Measurements from ENCODE around the gene LRRC2. TPM values are rescaled to one million over a fixed set of nuclear protein-coding genes. Genes with fewer than 3 reads are reported as not detected.

Gene LRRC2
- total RNA-seq, 1 donor from 2014 or later = not detected

DNA sequence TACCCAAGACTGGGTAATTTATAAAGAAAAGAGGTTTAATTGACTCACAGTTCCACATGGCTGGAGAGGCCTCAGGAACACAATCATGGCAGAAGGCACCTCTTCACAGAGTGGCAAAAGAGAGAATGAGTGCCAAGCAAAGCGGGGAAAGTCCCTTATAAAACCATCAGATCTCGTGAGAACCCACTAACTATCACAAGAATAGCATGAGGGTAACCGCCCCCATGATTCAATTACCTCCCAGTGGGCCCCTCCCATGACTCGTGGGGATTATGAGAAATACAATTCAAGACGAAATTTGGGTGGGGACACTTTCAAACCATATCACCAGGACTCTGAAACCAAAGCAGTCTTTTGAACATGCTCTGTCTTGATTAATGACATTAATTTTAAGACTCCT is 61.3 kb downstream of the LRRC2 start:
- no peak for DNase-seq (ENCODE audit: low spot score)
- Histone ChIP-seq H3K4me1 (no peaks in the 10 kb centered on the region), H3K36me3 (no peaks in the 10 kb centered on the region), H3K4me3 (no peak overlapping the region), H3F3A (ENCODE audit: low read depth) (no peaks in the 10 kb centered on the region), H2AFZ (replicated peaks) (no peak overlapping the region), H3K27ac (no peak overlapping the region), H3K4me2 (no peak overlapping the region), H3K9me3 (ENCODE audit: low read depth) (no peaks in the 10 kb centered on the region), H4K20me1 (ENCODE audit: low read depth) (no peaks in the 10 kb centered on the region), H3K79me2 (ENCODE audit: low read depth) (no peaks in the 10 kb centered on the region), H3K9ac (no peak overlapping the region), H3K27me3 (no peaks in the 10 kb centered on the region)
- Mint-ChIP-seq H3K27me3 (ENCODE audit: insufficient read depth, low read depth) (peaks cover 3% of the 10 kb centered on the region), H3K9me3 (no peaks in the 10 kb centered on the region), H3K27ac (no peak overlapping the region), H3K4me1 (no peaks in the 10 kb centered on the region), H3K36me3 (no peaks in the 10 kb centered on the region), H3K4me3 (no peak overlapping the region)
- TF ChIP-seq EZH2 (IDR thresholded peaks at IDR 0.05) = no peak
- no peak for TF ChIP-seq EZH2phosphoT487 (IDR thresholded peaks at IDR 0.05)
- TF ChIP-seq, protein P1, sequence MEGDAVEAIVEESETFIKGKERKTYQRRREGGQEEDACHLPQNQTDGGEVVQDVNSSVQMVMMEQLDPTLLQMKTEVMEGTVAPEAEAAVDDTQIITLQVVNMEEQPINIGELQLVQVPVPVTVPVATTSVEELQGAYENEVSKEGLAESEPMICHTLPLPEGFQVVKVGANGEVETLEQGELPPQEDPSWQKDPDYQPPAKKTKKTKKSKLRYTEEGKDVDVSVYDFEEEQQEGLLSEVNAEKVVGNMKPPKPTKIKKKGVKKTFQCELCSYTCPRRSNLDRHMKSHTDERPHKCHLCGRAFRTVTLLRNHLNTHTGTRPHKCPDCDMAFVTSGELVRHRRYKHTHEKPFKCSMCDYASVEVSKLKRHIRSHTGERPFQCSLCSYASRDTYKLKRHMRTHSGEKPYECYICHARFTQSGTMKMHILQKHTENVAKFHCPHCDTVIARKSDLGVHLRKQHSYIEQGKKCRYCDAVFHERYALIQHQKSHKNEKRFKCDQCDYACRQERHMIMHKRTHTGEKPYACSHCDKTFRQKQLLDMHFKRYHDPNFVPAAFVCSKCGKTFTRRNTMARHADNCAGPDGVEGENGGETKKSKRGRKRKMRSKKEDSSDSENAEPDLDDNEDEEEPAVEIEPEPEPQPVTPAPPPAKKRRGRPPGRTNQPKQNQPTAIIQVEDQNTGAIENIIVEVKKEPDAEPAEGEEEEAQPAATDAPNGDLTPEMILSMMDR (IDR thresholded peaks at IDR 0.05) = no peak

DNA sequence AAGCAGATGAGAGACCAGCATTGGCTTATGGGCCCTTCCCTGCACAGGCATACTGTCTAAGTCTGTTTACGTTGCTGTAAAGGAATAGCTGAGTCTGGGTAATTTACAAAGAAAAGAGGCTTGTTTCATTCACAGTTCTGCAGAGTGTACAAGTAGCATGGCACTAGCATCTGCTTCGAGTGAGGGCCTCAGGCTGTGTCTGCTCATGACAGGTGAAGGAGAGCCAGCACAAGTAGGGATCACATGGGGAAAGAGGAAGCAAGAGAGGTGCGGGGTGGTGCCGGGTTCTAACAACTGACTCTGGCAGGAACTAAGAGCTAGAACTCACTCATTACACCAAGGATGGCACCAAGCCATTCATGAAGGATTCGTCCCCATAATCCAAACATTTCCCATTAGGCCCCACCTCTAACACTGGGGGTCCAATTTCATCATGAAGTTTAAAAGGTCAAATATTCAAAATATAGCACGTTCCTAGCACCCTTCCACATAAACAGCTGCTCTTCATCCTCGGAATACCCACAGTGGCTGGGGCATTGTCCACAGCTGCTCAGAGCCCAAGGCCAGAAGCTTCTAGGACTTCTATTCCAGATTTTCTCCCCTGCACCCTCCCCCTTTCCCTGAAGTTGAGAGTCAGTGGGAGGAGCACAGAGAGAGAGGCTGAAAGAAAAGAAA is 62.8 kb downstream of the LRRC2 start:
- no peak overlapping the region for H3K27ac Mint-ChIP-seq

DNA sequence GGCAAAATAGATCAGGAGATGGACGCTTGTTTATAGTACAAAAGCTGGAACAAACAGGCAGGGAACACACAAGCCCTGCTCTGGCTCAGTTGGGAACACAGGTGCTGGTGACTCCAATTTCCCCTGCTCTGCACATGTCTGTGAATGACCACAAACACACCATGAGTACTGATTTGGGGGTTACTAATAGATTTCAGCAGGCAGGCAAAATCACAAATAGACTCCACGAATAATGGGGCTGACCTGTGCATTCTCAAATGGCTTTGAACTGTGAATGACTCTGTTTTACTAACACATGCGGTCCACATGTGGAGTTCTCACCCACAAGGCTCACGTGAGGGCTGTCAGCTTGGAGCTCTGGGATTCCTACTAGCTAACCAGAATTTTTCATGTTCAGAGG is 64.4 kb downstream of the LRRC2 start:
- Histone ChIP-seq H3K79me2 (ENCODE audit: low read depth) (no peaks in the 10 kb centered on the region), H2AFZ (replicated peaks) (no peak overlapping the region), H3K36me3 (no peaks in the 10 kb centered on the region), H3K4me2 (no peak overlapping the region), H3K27me3 (no peaks in the 10 kb centered on the region), H3K4me1 (no peaks in the 10 kb centered on the region), H3K27ac (no peak overlapping the region), H3K9ac (no peak overlapping the region), H3F3A (ENCODE audit: low read depth) (no peaks in the 10 kb centered on the region), H3K4me3 (no peak overlapping the region), H4K20me1 (ENCODE audit: low read depth) (no peaks in the 10 kb centered on the region), H3K9me3 (ENCODE audit: low read depth) (no peaks in the 10 kb centered on the region)
- TF ChIP-seq EZH2phosphoT487 (IDR thresholded peaks at IDR 0.05) (no peak), EZH2 (IDR thresholded peaks at IDR 0.05) (no peak)
- TF ChIP-seq, protein P1 (IDR thresholded peaks at IDR 0.05) = no peak
- Mint-ChIP-seq H3K27ac (no peak overlapping the region), H3K9me3 (no peaks in the 10 kb centered on the region), H3K4me1 (no peaks in the 10 kb centered on the region), H3K36me3 (no peaks in the 10 kb centered on the region), H3K4me3 (no peak overlapping the region), H3K27me3 (ENCODE audit: insufficient read depth, low read depth) (peaks cover 5% of the 10 kb centered on the region)
- no peak for DNase-seq (ENCODE audit: low spot score)

More for the DNA sequence above, 62.8 kb downstream of the LRRC2 start:
- no peak overlapping the region for H3K4me2 ChIP-seq
- H4K20me1 ChIP-seq (ENCODE audit: low read depth) = no peaks in the 10 kb centered on the region
- Mint-ChIP-seq H3K36me3 (no peaks in the 10 kb centered on the region), H3K27me3 (ENCODE audit: insufficient read depth, low read depth) (peaks cover 3% of the 10 kb centered on the region), H3K9me3 (no peaks in the 10 kb centered on the region), H3K4me1 (no peaks in the 10 kb centered on the region), H3K4me3 (no peak overlapping the region)
- no peaks in the 10 kb centered on the region for H3K9me3 ChIP-seq (ENCODE audit: low read depth)
- no peaks in the 10 kb centered on the region for H3K36me3 ChIP-seq
- no peak overlapping the region for H2AFZ ChIP-seq (replicated peaks)
- no peak overlapping the region for H3K4me3 ChIP-seq
- H3K27ac ChIP-seq = no peak overlapping the region
- DNase-seq (ENCODE audit: low spot score) = no peak
- H3F3A ChIP-seq (ENCODE audit: low read depth) = no peaks in the 10 kb centered on the region
- no peaks in the 10 kb centered on the region for H3K27me3 ChIP-seq
- H3K4me1 ChIP-seq = no peaks in the 10 kb centered on the region
- H3K79me2 ChIP-seq (ENCODE audit: low read depth) = no peaks in the 10 kb centered on the region
- H3K9ac ChIP-seq = no peak overlapping the region
- TF ChIP-seq, protein P1 (IDR thresholded peaks at IDR 0.05) = no peak
- no peak for TF ChIP-seq EZH2 (IDR thresholded peaks at IDR 0.05)
- TF ChIP-seq EZH2phosphoT487 (IDR thresholded peaks at IDR 0.05) = no peak
